K562 (cell line): ENCODE results near the gene NUDT22. TPM values are rescaled to one million over a fixed set of nuclear protein-coding genes. Genes with fewer than 3 reads are reported as not detected.
A peak's percentile ranks its signal among the peaks of the same experiment; 100 is the strongest.

Source experiments
- EP400 ChIP-seq: fragments of 450-650 bp; IDR thresholded peaks from 2 replicates; pipeline ENCODE4 v1.6.1; 2017; ENCODE audit warnings: antibody characterized with exemption, mild to moderate bottlenecking, moderate library complexity
- FIP1L1 ChIP-seq: fragments of 200-400 bp; formaldehyde crosslinking; IDR thresholded peaks from 2 replicates; pipeline ENCODE4 v1.6.1; 2018; ENCODE audit warnings: mild to moderate bottlenecking, low read depth, low read length; ENCODE audit not compliant: poor library complexity, severe bottlenecking
- HDAC2 ChIP-seq: fragments of 450-650 bp; IDR thresholded peaks from 2 replicates; pipeline ENCODE4 v1.6.1; 2016; ENCODE audit warnings: mild to moderate bottlenecking
- ID3 ChIP-seq, 2 experiments: fragments of 250-450 bp in 1 of 2; fragments of 450-650 bp in 1 of 2; sonication (Bioruptor Pico) in 1 of 2; IDR thresholded peaks; 2 replicates each; pipeline versions ENCODE4 v1.6.1 to v1.8.0; 2016 to 2021; ENCODE audit warnings: mild to moderate bottlenecking in 2 of 2, moderate library complexity in 2 of 2, missing compliant biosample characterization in 1 of 2, missing genetic modification characterization in 1 of 2
- IRF2 ChIP-seq: sonication (generic); formaldehyde crosslinking; IDR thresholded peaks from 2 replicates; pipeline ENCODE4 v1.8.1; 2022; ENCODE audit warnings: mild to moderate bottlenecking, missing genetic modification reagents
- KDM5B ChIP-seq: fragments of 200-600 bp; sonication (generic); IDR thresholded peaks from 2 replicates; pipeline ENCODE4 v1.6.1; 2012; ENCODE audit warnings: low read depth, mild to moderate bottlenecking, moderate library complexity, low read length, control low read depth, inconsistent platforms; ENCODE audit not compliant: insufficient replicate concordance
- MECOM ChIP-seq: fragments of 250-450 bp; sonication (Bioruptor Pico); IDR thresholded peaks from 2 replicates; pipeline ENCODE4 v1.8.0; 2022; ENCODE audit warnings: inconsistent platforms
- NEUROD1 ChIP-seq: fragments of 150-350 bp; IDR thresholded peaks from 2 replicates; pipeline ENCODE4 v1.6.1; 2014; ENCODE audit warnings: borderline replicate concordance, low read length, low read depth; ENCODE audit not compliant: partially characterized antibody
- NR4A1 ChIP-seq, 2 experiments: fragments of 250-450 bp in 1 of 2; fragments of 450-650 bp in 1 of 2; sonication (Bioruptor Pico) in 1 of 2; IDR thresholded peaks; 2 replicates each; pipeline versions ENCODE4 v1.4.0 to v1.6.1; 2016 to 2020; ENCODE audit warnings: mild to moderate bottlenecking in 2 of 2, missing compliant biosample characterization in 1 of 2, missing genetic modification characterization in 1 of 2, moderate library complexity in 1 of 2
- PHB ChIP-seq: fragments of 250-450 bp; sonication (Bioruptor Pico); IDR thresholded peaks from 2 replicates; pipeline ENCODE4 v1.5.0; 2021
- PHF8 ChIP-seq: fragments of 200-600 bp; sonication (generic); IDR thresholded peaks from 2 replicates; pipeline ENCODE4 v1.6.1; 2012; ENCODE audit warnings: mixed run types, mild to moderate bottlenecking, inconsistent platforms, low read length, moderate library complexity, borderline replicate concordance
- PML ChIP-seq: IDR thresholded peaks from 2 replicates; pipeline ENCODE4 v1.6.1; 2012; ENCODE audit warnings: low read length, inconsistent platforms
- POLR2H ChIP-seq: IDR thresholded peaks from 2 replicates; pipeline ENCODE4 v1.6.1; 2016; ENCODE audit warnings: missing genetic modification characterization, low read depth, mild to moderate bottlenecking, control low read depth, missing compliant biosample characterization, moderate library complexity
- RAD51 ChIP-seq: fragments of 450-650 bp; IDR thresholded peaks from 2 replicates; pipeline ENCODE4 v1.7.1; 2016; ENCODE audit warnings: low read depth, mild to moderate bottlenecking, borderline replicate concordance
- RBM25 ChIP-seq: fragments of 200-400 bp; formaldehyde crosslinking; IDR thresholded peaks from 2 replicates; pipeline ENCODE4 v1.6.1; 2018; ENCODE audit warnings: low read length, low read depth, moderate library complexity; ENCODE audit not compliant: severe bottlenecking
- SMAD4 ChIP-seq: fragments of 250-450 bp; sonication (Bioruptor Pico); conservative IDR thresholded peaks from 2 replicates; pipeline ENCODE4 v1.8.0; 2021; ENCODE audit warnings: inconsistent platforms, mild to moderate bottlenecking, moderate library complexity
- TAF1 ChIP-seq: IDR thresholded peaks from 2 replicates; pipeline ENCODE4 v1.6.1; 2011; ENCODE audit warnings: mild to moderate bottlenecking, low read length, moderate library complexity; ENCODE audit not compliant: insufficient read depth, control insufficient read depth, severe bottlenecking; ENCODE audit errors: extremely low read depth
- ZBTB9 ChIP-seq: fragments of 450-650 bp; formaldehyde crosslinking; IDR thresholded peaks from 2 replicates; pipeline ENCODE4 v1.4.0; 2020; ENCODE audit warnings: mild to moderate bottlenecking, moderate library complexity
- ZNF146 ChIP-seq: IDR thresholded peaks from one replicate; pipeline ENCODE4 v1.6.1; 2018; ENCODE audit warnings: missing compliant biosample characterization; ENCODE audit not compliant: unreplicated experiment
- ZNF561 ChIP-seq: fragments of 450-650 bp; formaldehyde crosslinking; conservative IDR thresholded peaks from 2 replicates; pipeline ENCODE4 v1.4.0; 2020; ENCODE audit warnings: mild to moderate bottlenecking, moderate library complexity
- ZNF586 ChIP-seq: fragments of 450-650 bp; formaldehyde crosslinking; conservative IDR thresholded peaks from 2 replicates; pipeline ENCODE4 v1.4.0; 2020; ENCODE audit warnings: mild to moderate bottlenecking, moderate library complexity
- ZNF717 ChIP-seq: fragments of 250-450 bp; sonication (Bioruptor Pico); IDR thresholded peaks from 2 replicates; pipeline ENCODE4 v1.5.0; 2021
- ZNF76 ChIP-seq: fragments of 250-450 bp; sonication (Bioruptor Pico); IDR thresholded peaks from 2 replicates; pipeline ENCODE4 v1.4.0; 2020; ENCODE audit warnings: mild to moderate bottlenecking, moderate library complexity, borderline replicate concordance
- polyA plus RNA-seq, 8 experiments: library from polyadenylated mRNA; depleted of rRNA in 4 of 8; stranded (reverse) in 5 of 8; unstranded in 3 of 8; fragments of >200 nt; fragmentation: Nextera tagmentation in 2 of 8; fragmentation: Illumina TruSeq in 1 of 8; extraction: Ambion mirVana in 2 of 8; extraction: Trizol in 1 of 8; gene quantifications; 2 replicates each; pipeline versions ENCODE4 v1.2.1 to v1.2.3, GENCODE V29; 2011 to 2014; ENCODE audit warnings: inconsistent platforms in 1 of 8, missing spikeins in 1 of 8
- total RNA-seq, 7 experiments: library from RNA; depleted of rRNA in 6 of 7; stranded (reverse); fragments of >200 nt in 6 of 7; fragmentation: Illumina TruSeq in 2 of 7; extraction: Trizol in 2 of 7; gene quantifications; 2 replicates each; pipeline versions ENCODE4 v1.2.1 to v1.2.3, GENCODE V29; 2011 to 2021; ENCODE audit warnings: low replicate concordance in 1 of 7
- TF ChIP-seq, protein P1 (sequence below): fragments of 250-450 bp; sonication (Bioruptor Pico); IDR thresholded peaks from 2 replicates; pipeline ENCODE4 v1.9.0; 2021; ENCODE audit warnings: mild to moderate bottlenecking
- TF ChIP-seq, protein P2 (sequence below), 2 experiments: fragments of 450-650 bp; IDR thresholded peaks; 2 replicates each; pipeline ENCODE4 v1.6.1; 2016

Gene NUDT22
- total and polyA plus RNA-seq, 9 of the 15 experiments (the other 6 are each of a cell fraction or from before 2014, with no cell fraction given), result 6.3 to 92.6 (median 37.4) TPM

- TF ChIP-seq FIP1L1, result peak; percentile 73
- TF ChIP-seq ID3 (CRISPR knock-in tag; IDR thresholded peaks at IDR 0.05), result no peak
- peak; percentile 73; the same call in 1 of the 2 replicates for TF ChIP-seq ID3 (tag; IDR thresholded peaks at IDR 0.05)
- TF ChIP-seq POLR2H (tag), result peak; percentile 97
- TF ChIP-seq ZNF76 (CRISPR knock-in tag), result 0 out of 2 replicates have a peak, but pooled peaks have one; percentile 43
- TF ChIP-seq ZBTB9 (CRISPR knock-in tag), result peak; percentile 66; the same call in 1 of the 2 replicates
- peak; percentile 73; the same call in 1 of the 2 replicates for TF ChIP-seq SMAD4 (CRISPR knock-in tag)
- TF ChIP-seq, protein P1, sequence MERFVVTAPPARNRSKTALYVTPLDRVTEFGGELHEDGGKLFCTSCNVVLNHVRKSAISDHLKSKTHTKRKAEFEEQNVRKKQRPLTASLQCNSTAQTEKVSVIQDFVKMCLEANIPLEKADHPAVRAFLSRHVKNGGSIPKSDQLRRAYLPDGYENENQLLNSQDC (CRISPR knock-in tag), result 0 out of 2 replicates have a peak, but pooled peaks have one; percentile 57
- TF ChIP-seq PHF8, result peak; percentile 83
- TF ChIP-seq, protein P2, sequence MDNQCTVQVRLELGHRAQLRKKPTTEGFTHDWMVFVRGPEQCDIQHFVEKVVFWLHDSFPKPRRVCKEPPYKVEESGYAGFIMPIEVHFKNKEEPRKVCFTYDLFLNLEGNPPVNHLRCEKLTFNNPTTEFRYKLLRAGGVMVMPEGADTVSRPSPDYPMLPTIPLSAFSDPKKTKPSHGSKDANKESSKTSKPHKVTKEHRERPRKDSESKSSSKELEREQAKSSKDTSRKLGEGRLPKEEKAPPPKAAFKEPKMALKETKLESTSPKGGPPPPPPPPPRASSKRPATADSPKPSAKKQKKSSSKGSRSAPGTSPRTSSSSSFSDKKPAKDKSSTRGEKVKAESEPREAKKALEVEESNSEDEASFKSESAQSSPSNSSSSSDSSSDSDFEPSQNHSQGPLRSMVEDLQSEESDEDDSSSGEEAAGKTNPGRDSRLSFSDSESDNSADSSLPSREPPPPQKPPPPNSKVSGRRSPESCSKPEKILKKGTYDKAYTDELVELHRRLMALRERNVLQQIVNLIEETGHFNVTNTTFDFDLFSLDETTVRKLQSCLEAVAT (IDR thresholded peaks at IDR 0.05), result peak in 1 of 2 experiments; percentile 84; a peak in 1 of 4 replicates
- TF ChIP-seq HDAC2, result peak; percentile 69; the same call in 1 of the 2 replicates
- no peak for TF ChIP-seq ZNF146 (CRISPR knock-in tag)
- TF ChIP-seq TAF1, result peak; percentile 85
- peak; percentile 81 for TF ChIP-seq KDM5B
- TF ChIP-seq NR4A1 (CRISPR knock-in tag; IDR thresholded peaks at IDR 0.05), result no peak
- TF ChIP-seq NR4A1 (tag; IDR thresholded peaks at IDR 0.05), result peak; percentile 52; the same call in 1 of the 2 replicates
- TF ChIP-seq ZNF586 (CRISPR knock-in tag), result 0 out of 2 replicates have a peak, but pooled peaks have one; percentile 63
- TF ChIP-seq EP400, result peak; percentile 96; the same call in 1 of the 2 replicates
- no peak for TF ChIP-seq NEUROD1
- TF ChIP-seq RBM25, result no peak
- 0 out of 2 replicates have a peak, but pooled peaks have one; percentile 79 for TF ChIP-seq PHB
- TF ChIP-seq PML, result peak; percentile 77
- TF ChIP-seq IRF2 (CRISPR knock-in tag), result no peak
- TF ChIP-seq RAD51, result peak; percentile 94
- no peak for TF ChIP-seq ZNF717
- TF ChIP-seq ZNF561 (CRISPR knock-in tag), result 0 out of 2 replicates have a peak, but pooled peaks have one; percentile 76
- TF ChIP-seq MECOM (CRISPR knock-in tag), result no peak; the same call in 1 of the 2 replicates
Observed at GRCh38 chr11:64185175-64185692, 40.8 kb upstream of the NUDT22 start (continued).
